HG03378 (cell line): ENCODE measurements around the gene EPHB2.

Experiments
- ATAC-seq: cut with Tn5 transposase; IDR thresholded peaks from one replicate; pipeline ENCODE4 v1.9.1; 2021; ENCODE audit warnings: mild to moderate bottlenecking, moderate library complexity; ENCODE audit not compliant: unreplicated experiment

The EPHB2 gene

GRCh38 chr1:22796642-22797041, 86.0 kb downstream of the EPHB2 start:
- ATAC-seq, result no peak

GRCh38 chr1:22798083-22798482, 87.4 kb downstream of the EPHB2 start:
- ATAC-seq, result no peak

- no peak for ATAC-seq
Measured at GRCh38 chr1:22799971-22800370, 89.3 kb downstream of the EPHB2 start.

DNA sequence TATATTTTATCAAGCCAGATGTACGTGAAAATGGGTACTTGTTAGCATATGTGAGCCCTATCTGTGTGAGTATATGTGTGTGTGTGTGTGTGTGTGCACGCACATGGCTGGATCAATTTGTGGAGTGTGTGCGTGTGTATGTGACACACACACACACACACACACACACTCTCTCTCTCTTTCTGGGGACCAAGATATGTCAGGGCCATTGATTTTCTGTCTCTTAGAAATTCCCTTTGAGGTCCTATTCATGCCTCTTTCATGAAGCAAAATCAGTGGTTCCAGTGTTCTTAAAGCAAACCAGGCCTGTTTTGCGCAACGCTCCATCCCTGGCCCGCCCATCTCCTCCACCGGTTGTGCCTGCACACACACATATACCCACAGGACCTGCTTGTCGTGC, 90.0 kb downstream of the EPHB2 start:
- ATAC-seq, result no peak

GRCh38 chr1:22801347-22801746, 90.7 kb downstream of the EPHB2 start:
- ATAC-seq, result no peak

DNA sequence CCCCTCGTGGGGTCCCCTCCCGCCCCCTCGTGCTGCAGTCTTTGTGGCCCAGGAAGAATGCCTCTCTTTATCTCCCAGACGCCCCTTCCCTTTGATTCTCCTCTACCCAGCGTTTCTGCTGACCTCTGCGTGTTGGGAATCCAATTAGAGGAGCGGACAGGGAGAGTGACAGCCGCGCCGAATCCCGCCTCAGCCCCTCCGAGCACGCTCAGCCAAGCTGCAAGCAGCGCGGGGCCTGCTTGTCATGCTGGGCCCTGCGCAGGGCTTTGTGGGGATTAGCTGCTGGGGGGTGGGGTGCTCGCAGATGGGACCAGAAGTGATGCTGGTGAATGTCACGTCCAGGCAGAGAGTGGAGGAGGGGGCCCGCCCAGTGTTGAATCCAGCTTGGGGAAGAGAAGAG, 91.1 kb downstream of the EPHB2 start:
- ATAC-seq, result no peak

- ATAC-seq, result no peak
Measured at GRCh38 chr1:22803833-22804232, 93.2 kb downstream of the EPHB2 start.

GRCh38 chr1:22804406-22804805, 93.8 kb downstream of the EPHB2 start:
- ATAC-seq, result no peak

DNA sequence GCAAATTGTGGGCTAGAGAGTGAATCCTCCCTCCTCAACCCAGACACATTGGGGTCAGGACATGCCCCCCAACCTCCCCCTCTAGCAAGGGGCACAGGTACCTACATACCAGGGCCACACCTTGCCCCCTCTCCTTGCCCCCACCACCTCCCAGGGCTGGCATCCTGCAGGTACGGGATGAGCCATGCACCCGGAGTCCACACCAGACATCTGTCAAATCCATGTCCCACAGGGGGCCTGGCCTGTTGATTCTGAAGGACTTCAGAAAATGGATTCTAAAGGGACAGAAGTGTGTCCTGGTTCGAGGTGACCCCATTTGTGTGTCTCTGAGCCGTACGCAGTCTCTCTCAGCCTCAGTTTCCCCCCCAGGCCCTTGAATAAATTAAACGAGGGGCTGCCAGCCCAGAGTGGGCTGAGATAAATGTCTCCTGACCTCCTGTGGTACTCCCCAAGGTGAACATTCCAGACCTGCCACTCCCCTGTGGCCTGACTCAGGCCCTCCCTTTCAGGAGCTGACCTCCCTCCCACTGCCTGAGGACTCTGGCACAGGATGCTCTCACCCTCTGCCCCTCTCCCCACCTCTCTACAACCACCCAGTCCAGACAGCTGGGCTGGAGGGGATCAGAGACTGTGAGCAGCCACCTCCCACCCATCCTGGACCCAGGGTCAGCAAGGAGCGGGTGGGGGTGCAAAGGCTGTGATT, 94.5 kb downstream of the EPHB2 start:
- ATAC-seq, result no peak

DNA sequence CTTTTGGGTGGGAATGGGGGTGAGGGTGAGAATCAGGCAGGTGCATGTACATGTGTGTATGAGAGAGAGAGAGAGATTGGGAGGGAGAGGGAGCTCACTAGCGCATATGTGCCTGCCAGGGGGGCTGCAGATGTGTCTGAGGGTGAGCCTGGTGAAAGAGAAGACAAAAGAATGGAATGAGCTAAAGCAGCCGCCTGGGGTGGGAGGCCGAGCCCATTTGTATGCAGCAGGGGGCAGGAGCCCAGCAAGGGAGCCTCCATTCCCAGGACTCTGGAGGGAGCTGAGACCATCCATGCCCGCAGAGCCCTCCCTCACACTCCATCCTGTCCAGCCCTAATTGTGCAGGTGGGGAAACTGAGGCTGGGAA, 95.0 kb downstream of the EPHB2 start:
- ATAC-seq, result no peak

DNA sequence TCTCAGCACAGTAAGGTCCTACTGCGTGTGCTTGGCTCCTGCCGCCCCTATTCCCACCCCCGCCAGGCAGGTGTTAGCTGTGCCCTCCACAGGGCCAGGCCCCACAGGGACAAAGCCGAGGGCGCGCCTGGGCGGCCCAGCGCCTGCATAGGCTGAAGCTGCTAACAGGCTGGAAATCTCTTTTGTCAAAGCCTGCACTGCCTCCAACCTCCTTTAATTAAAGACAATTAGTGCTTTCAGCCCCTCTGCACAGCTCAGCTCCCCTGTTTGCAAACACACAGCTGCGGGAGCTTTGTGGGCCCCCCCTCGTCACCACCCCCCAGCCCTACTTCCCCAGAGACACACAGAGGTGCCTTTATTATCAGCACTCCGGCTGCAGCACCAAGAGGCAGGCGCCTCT, 95.9 kb downstream of the EPHB2 start:
- no peak for ATAC-seq

- no peak for ATAC-seq
Measured at GRCh38 chr1:22807340-22807739, 96.7 kb downstream of the EPHB2 start.

DNA sequence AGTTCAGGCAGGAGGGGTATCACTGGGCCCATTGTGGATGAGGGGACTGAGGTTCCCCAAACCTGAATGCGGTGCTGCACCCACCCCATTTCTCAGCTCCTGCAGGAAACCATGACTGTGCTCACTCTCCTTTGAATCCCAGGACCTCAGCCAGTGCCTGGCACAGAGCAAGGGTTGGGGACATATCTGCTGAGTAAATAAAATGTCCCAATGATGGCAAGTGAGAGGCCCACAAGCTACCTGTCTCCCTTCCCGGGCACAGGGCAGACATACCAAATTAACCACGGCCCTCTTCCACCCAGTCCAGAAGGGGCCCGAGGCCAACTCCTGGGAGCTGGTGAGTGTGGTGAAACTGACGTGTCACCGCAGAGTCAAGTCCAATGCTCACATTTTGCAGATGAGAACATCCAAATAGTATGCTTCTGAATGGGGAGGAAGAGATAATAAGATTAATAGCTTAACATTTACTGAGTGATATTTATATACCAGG, 97.6 kb downstream of the EPHB2 start:
- ATAC-seq, result no peak

DNA sequence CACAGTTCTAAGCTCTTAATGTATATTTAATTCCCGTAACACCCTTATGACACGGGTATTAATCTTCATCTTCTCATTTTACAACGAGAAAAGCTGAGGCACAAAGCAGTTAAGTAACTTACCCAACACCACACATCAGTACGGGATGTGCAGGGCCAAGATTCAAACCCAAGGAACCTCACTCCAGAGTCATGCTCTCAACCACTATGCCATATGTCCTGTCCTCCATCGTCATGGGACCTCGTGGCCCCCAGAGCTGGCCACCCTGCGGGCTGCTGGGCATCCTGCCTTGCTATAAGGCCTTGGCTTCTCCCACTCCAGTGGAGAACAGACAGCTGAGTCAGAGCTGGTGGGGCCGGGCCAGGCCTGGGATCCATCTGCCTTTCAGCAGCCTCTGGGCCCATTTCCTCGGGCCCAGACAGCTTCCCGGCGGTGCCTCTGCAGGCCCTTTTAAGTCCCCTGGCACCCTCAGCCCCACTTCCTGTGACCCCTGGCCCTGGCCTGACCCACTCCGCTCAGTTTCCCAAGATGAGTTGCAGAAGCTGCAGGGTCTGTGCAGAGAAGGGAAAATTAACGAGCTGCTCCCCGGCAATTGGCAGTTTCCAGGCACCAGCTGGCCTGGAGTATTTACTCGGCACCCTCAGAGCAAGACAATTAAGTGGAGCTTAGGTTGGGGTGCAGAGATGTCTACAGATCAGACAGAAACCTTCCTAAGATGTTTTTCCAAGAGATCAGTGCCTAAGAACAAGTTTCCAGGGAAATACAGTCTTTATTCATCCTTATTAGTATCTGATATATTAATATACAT, 98.2 kb downstream of the EPHB2 start:
- ATAC-seq, result no peak

DNA sequence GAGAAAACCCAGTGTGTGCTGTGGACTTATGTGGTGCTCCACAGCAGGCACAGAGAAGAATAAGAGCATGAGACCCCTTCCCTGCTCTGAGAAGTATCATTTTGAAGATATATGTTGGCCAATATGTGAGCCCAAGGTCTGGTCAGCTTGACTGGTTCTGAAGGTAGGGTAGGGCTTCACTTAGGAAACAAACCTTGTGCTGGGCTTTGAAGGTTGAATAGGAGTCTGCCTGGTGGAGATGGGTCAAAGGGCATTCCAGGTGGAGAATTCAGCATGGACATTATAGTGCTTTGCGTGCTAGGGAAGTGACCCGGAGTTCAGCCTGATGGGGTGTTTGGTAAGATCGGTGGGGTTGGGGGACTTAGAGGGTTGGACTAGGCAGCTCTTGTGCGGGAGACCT, 99.1 kb downstream of the EPHB2 start:
- ATAC-seq, result no peak

DNA sequence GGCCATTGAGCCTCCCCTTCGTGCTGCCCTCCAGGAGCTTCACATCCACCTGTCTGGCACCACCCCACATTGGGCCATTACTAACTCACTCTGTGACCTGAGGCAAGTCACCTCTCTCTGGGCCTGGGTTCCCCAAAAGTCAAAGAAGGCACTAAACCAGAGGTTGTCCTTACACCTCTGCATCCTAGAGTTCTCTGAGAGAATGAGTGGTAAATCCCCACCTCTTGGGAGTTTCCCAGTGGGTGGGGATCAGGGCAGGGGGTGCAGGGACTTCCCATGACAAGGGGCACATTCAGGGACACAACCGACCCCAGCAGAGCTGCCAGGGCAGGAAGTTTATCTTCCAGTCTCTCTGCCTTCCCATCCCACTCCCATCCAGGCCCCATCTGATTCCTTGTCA, 99.7 kb downstream of the EPHB2 start:
- ATAC-seq, result no peak

DNA sequence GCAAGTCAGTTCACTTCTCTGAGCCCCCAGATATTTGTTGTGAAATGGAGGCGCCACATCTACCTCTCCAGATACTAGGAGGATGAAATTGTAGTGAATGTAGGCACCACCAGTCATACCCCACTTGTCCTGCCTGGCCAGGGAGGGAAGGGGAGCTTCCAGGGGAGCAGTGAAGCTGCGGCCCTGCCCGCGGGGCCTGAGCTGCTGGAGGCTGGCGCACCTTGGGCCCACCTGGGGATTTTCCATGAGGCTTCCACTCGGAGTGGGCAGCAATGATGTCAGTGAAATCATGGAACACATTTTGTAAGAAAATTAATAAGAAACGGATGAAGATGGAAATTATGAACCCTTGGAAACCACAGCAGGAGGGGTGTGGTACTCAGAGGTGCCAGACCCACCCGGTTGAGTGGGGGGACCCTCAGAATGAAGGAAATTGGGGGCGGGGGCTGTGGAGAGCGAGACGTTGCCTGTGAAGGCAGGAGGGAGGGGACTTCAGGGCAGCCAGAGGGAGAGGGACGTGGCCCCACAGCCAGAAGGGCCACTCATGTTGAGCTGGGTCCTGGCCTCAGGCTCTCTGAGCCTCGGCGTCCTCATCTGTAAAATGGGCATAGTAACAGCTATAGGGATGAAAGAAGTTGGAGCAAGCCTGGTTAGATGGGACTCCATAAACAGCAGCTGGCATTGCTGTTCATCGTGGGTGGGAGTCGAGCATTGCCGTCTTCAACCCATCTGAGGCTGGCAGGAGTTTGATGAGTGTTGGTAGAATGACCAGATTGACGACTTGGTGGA, 101.6 kb downstream of the EPHB2 start:
- no peak for ATAC-seq

DNA sequence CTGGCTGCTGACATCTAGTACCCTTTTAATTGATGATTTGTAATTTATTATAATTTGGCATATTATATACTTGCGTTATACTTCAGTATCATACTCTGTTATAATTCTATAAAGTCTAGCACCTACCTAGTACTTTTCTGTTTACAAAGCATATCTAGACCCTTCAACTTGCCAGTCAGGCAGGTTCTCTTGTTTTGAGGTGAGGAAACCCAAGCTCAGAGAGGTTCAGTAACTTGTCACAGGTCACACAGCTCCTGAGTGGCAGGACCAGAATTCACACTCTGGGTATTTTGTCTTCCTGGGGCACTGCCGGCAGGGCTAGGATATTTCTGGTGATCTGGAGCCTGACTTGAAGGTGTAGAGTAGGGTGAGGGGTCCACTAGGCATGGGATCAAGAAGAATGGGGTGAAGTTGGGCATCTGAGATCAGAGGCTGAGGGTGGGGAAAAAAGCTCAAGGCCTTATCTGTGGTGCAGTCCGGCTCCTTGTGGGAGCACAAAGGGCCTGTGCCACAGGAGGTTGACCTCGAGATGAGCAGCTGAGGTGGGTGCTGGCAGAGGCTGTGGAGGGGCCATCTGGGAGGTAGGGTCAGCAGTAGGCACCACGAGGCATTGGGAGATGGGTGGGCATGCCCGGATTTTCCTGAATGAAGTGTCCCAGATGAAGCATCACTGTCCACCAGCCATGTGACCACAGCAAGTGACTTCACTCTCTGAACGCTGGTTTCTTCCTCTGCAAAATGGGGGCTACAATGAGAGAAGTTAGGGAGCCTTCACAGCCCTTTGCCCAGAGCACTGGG, 102.6 kb downstream of the EPHB2 start:
- ATAC-seq, result no peak

DNA sequence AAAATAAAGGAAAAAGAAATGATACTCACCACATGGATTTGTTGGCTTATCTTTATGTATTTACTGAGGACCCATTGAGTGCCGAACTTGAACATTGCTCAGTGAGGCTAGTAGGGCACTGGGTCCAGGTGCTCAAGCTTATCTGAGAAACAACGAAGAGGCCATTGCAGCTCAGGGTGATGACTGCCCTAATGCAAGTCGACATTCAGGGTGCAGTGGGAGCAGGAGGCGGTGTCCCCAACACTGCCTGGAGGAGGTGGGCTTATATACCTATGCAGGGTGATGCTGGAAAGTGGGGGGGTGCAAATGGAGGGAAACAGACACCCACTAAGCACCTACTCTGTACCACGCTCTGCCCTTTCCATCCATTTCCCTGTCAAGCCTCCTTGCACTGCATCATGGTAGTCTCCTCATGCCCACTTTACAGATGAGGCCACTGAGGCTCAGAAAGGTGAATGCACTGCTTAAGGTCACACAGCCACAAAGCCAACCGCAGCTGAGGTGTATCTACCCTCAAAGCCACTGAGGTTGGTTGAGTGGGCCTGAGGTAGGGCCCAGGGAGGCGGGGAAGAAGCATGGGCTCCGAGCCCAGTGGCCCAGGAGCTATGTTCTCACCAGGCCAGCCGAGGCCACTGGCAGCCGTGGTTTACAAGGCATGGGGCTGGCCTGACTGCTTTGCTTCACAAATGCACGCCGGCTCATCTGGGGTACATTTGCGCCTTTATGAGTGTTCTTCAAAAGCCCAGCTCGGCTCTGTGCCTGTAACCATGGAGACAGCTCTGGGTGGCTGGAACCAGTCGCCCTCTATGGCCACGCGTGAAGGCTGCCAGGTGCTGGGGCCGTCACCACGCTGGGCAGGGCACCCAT, 103.8 kb downstream of the EPHB2 start:
- ATAC-seq, result no peak

- ATAC-seq, result no peak
Measured at GRCh38 chr1:22815043-22815365, 104.4 kb downstream of the EPHB2 start.
